GM18517 (cell line): ENCODE data around the gene APOBEC3G.
"Not testable (repeated sequence)": the region's sequence is repeated elsewhere in the genome, so short reads cannot be mapped to it uniquely, and the experiment has no call there.

Source experiments
- ATAC-seq: cut with Tn5 transposase; IDR thresholded peaks from one replicate; pipeline ENCODE4 v1.9.1; 2021; ENCODE audit warnings: mild to moderate bottlenecking, moderate library complexity; ENCODE audit not compliant: unreplicated experiment

Gene APOBEC3G

GRCh38 chr22:39066442-39067276 is 10.4 kb upstream of the APOBEC3G start:
- not testable (repeated sequence) for ATAC-seq

- no peak for ATAC-seq
Observed at GRCh38 chr22:39068033-39068785, 8.9 kb upstream of the APOBEC3G start.

- ATAC-seq: no peak
Observed at GRCh38 chr22:39070186-39070585, 6.9 kb upstream of the APOBEC3G start.

DNA sequence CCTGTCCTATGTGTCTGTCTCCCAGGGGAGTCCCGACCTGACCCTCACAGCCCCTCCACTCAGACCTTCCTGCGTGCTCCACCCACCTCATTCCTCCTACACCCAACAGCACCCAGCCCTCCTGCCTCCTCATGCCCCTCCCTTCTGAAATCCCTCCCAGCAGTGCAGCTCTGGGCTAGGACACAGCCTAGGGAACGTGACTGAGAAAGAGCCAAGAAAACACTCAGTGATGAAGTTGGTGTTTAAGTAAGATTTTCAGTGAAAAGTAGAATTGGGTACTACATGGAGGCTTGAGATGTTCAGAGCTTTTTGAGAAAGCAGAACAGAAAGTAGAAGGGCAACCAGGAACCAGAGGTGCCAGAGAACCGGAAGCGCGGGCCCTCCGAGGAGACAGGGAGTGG is 4.5 kb upstream of the APOBEC3G start:
- not testable (repeated sequence) for ATAC-seq

DNA sequence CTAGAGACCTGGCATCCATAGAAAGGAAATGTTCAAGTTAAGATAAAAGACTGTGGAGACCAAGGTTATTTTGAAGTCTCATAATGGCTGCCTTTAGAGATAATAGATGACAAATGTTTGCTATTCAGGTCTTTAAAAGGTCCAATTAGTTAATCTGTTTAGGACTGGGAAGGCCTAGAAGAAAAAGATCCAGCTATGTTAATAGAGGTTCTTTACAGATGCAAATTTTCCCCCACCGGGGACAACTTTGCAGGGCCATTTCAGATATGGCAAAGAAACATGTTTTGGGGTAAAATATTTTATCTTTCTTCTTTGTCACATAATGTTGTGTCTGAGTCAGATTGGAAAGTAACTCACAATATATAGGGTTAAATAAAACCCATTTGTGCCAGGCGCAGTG is 3.1 kb upstream of the APOBEC3G start:
- no peak for ATAC-seq

DNA sequence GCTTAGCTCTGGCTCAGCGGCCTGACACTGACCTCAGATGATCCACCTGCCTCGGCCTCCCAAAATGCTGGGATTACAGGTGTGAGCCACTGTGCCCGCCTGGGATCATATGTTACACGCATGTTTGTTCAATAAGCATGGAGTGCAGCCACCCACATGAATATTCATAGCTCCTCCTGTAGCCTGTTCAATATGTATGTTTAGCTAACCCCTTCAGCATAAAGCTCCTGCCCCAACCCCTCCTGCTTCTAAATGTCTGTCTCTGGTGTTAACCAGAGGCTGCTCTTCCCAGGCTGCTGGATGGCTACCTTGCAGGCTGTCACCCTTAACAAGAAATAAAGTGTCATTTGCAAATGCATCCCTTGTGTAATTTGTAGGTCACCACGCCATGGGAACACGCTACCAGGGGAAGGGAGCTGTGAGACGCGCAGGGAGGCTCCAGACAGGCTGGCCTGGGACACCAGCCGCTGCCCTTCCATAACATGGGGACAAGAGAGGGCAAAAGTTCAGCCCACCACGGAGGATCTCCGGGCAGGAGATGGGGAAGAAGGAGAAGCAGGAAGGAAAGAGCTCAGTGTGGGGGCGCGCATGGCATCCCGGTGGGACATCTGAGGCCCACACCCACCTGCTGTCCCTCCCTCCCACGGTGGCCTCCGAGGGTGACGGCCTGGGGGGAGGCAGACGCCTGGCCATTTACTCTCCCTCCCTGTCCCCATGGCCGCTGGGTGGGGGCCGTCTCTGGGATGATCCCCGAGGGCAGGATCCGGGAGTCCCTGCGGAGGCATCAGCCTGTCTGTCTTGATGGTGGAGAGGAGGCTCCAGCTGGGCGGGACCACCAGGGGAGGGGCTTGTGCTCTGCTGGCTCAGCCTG is 685 bp upstream of the APOBEC3G start:
- not testable (repeated sequence) for ATAC-seq

GRCh38 chr22:39077912-39078311 is 837 bp downstream of the APOBEC3G start:
- not testable (repeated sequence) for ATAC-seq

DNA sequence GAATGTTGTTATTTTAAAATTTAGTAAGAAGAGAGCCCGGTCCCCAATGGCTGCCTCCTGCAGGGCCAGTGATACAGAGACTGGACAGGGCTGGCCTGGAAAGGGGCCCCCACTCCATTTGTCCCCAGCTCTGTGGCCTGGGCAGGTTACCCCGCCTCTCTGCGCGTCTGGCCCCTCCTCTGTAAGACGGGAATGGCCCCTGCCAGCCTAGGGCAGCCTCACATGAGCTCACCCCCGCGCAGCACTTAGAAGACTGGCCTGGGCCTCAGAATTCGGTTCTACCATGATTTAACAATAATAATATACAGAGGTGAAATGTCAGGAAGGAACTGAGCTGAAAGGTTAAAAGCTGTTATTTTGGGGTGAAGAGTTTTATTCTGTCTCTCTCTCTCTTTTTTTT is 1.3 kb downstream of the APOBEC3G start:
- ATAC-seq: no peak

DNA sequence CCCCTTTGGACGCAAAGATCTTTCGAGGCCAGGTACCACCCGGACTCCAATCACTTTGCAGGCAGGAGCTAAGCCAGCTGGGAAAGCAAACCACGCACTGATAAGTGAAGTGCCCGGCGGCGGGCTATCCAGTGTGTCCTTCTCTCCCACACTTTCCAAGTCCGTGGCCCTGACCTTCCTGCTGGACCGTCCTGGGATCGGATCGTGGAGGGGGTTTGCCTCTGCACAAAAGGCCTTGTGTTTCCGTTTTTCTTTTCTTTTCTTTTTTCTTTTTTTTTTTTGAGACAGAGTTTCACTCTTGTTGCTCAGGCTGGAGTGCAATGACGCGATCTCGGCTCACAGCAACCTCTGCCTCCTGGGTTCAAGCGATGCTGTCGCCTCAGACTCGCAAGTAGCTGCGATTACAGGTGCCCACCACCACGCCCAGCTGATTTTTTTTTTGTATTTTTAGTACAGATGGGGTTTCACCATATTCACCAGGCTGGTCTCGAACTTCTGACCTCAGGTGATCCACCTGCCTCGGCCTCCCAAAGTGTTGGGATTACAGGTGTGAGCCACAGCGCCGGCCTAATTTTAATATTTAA is 2.1 kb downstream of the APOBEC3G start:
- ATAC-seq: not testable (repeated sequence)

GRCh38 chr22:39080052-39080762 is 3.1 kb downstream of the APOBEC3G start:
- no peak for ATAC-seq

DNA sequence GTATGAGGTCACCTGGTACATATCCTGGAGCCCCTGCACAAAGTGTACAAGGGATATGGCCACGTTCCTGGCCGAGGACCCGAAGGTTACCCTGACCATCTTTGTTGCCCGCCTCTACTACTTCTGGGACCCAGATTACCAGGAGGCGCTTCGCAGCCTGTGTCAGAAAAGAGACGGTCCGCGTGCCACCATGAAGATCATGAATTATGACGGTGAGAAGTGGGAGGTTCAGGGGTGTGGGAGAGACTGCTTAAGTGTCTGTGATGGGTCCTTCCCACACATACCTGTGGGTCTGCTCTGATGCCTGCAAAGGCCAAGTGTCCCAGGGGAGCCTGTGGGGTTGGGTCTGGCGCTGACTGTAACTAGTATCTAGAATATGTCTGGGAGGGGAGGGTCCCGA is 3.9 kb downstream of the APOBEC3G start:
- no peak for ATAC-seq

DNA sequence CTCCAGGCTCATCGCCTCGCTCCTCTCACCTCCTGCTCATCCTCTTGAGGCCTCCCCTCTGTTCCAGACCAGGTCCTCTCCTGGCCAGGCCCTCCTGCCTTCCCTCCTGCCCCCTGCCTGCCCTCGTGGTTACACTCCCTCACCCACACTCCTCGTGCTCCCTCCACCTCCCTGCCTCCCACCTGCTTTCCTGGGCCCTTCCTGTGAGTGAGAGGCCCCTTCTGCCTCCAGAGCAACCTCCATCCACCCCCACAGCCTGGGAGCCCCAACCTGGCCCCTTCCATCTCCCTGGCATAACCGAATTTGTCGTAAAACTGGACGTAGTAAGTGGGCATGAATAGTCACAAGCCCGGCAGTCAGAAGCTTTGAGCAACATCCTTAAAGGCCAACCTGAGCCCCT is 4.5 kb downstream of the APOBEC3G start:
- no peak for ATAC-seq

DNA sequence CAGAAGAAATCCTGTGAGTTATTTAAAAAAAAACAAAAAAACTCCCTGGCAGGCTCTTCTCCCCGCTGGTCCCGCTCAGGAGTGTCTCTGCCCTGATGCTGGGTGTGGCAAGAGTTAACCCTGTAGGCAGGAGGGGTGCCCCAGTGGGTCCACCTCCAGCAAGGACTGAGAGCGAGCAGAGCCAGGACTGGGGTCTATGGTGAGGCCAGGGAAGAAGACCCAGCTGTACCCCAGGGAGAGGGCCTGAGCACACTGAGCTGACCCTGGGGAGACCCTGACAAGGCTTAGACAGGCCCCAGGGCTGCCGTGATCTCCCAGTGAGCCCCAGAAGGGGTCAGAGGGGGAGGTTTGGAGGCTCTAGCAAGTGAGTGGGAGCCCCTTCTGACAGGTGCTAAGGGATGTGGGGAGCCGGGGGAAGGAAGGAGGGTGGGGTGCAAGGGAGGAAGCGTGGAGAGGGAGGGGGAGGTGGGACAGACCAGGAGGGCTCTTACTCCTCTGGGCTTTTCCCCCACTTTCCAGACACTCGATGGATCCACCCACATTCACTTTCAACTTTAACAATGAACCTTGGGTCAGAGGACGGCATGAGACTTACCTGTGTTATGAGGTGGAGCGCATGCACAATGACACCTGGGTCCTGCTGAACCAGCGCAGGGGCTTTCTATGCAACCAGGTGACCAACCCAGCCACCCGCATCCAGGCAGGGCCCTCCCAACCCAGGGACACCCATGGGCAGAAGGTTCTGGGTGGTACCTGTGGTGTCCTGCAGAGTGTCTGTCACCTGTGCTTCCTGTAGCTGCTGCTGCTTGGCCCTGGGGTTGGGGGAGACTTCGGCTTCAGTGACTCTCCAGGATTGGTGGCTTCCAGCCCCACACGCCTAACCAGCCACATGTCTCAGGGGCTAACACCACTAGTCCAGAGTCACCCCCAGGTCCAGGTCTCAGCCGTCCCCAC is 6.4 kb downstream of the APOBEC3G start:
- ATAC-seq: no peak

DNA sequence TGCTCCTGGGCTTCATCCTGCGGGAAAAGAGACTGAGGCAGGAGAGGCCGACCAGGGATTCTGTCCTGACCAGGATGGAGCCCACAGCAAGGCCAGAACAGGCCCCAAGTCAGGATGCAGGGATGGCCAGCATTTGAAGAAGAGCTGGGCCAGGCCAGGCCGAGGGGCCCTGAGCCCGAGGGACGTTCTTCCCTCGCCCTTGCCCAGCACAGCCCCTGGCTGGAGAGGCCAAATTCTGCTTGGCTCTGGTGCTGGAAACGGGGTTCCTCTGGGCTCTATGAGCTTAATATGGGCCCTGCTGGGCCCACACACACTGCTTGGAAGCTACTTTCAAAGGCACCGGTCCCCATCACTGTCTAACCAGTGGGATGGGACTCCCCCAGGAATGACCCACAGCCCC is 7.6 kb downstream of the APOBEC3G start:
- no peak for ATAC-seq

DNA sequence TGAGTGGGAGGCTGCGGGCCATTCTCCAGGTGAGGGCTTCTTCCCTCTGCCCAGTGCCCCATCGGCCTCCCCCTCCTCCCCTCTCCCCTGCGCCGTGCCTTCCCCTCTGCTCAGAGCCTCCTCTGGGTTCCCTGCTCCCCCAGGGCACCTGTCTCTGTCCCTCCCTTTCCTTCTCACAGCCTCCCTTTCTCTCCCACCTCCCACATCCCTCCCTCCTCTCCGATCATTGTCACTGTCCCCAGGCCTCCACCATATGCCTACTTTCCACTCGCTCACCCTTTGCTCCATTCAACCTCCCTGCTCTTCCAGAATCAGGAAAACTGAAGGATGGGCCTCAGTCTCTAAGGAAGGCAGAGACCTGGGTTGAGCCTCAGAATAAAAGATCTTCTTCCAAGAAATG is 10.0 kb downstream of the APOBEC3G start:
- ATAC-seq: no peak

- no peak for ATAC-seq
Observed at GRCh38 chr22:39087881-39088684, 11.0 kb downstream of the APOBEC3G start.

- no peak for ATAC-seq
Observed at GRCh38 chr22:39088685-39089032, 11.6 kb downstream of the APOBEC3G start.

- ATAC-seq: no peak
Observed at GRCh38 chr22:39089928-39090327, 12.9 kb downstream of the APOBEC3G start.
